ENCODE measurements around the gene ARHGAP8. TPM values are rescaled to one million over a fixed set of nuclear protein-coding genes. Genes with fewer than 3 reads are reported as not detected.

Gene ARHGAP8
- total RNA-seq, 1 donor from 2014 or later = 0.49 TPM

GRCh38 chr22:44822534-44822933 is 70.2 kb downstream of the ARHGAP8 start:
- DNase-seq = no peak
- H3K36me3 Mint-ChIP-seq (ENCODE audit: low read depth) = no peaks in the 10 kb centered on the region
- TF ChIP-seq CTCF (IDR thresholded peaks at IDR 0.05) = no peak
- ChIA-PET CTCF (no interaction called here), POLR2A (no interaction called here)
- H3K4me3 Mint-ChIP-seq = no peak overlapping the region
- H3K27ac Mint-ChIP-seq = no peak overlapping the region
- H3K27me3 Mint-ChIP-seq = peaks cover 13% of the 10 kb centered on the region
- no peak for ATAC-seq (ENCODE audit: low read depth)
- no peaks in the 10 kb centered on the region for H3K9me3 Mint-ChIP-seq
- intact Hi-C loops (cut with micrococcal nuclease) = no loop called here
- no peaks in the 10 kb centered on the region for H3K4me1 Mint-ChIP-seq

DNA sequence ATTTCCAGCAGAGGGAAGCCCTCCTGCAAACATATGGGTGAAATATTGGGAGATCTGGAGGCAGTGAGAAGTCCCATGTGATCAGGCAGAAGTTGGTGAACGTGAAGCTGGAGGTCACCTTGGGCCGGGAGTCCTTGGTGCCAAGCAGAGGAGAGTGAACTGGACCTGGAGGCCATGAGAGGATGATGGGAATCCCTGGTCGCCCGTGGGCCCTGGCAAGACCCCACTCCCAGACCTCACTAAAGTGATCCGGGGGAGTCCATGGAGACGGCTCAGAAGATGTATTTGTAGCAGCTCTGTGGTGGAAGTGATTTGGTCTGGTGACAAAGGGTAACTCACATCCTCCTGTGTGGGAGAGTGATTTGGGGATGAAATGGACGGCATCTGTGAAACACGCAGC is 71.0 kb downstream of the ARHGAP8 start:
- intact Hi-C loops (cut with micrococcal nuclease) = no loop called here
- no peak for TF ChIP-seq CTCF (IDR thresholded peaks at IDR 0.05)
- no peak for ATAC-seq (ENCODE audit: low read depth)

DNA sequence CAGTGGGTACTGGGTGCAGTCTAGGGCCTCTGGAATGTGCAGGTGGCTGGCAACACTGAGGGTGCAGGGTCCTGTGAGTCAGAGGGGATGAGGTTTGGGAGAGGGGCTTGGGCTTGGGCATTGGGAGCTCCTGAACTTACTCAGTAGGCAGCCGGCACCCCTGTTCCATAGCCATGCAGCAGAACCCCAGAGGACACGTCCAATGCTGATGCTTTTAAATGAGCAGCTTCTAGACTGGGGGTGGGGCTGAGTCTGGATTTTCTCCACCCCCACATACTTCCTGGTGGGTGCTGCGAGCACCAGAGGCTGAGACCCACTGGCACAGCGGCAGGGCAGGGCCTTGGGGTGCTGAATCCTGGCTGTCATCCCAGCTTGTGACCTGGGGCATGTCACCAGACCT is 71.4 kb downstream of the ARHGAP8 start:
- ChIA-PET CTCF (no interaction called here), POLR2A (no interaction called here)
- intact Hi-C loops (cut with micrococcal nuclease) = no loop called here
- Mint-ChIP-seq H3K4me3 (no peak overlapping the region), H3K27me3 (peaks cover 17% of the 10 kb centered on the region), H3K4me1 (no peaks in the 10 kb centered on the region), H3K27ac (no peak overlapping the region), H3K36me3 (ENCODE audit: low read depth) (no peaks in the 10 kb centered on the region), H3K9me3 (no peaks in the 10 kb centered on the region)
- no peak for ATAC-seq (ENCODE audit: low read depth)
- no peak for DNase-seq
- TF ChIP-seq CTCF (IDR thresholded peaks at IDR 0.05) = no peak

More for the DNA sequence above, 71.0 kb downstream of the ARHGAP8 start:
- CTCF ChIA-PET = no interaction called here
- DNase-seq = no peak
- no peak overlapping the region for H3K27ac Mint-ChIP-seq
- no peak overlapping the region for H3K4me3 Mint-ChIP-seq
- POLR2A ChIA-PET = no interaction called here
- no peaks in the 10 kb centered on the region for H3K4me1 Mint-ChIP-seq
- no peaks in the 10 kb centered on the region for H3K9me3 Mint-ChIP-seq
- H3K27me3 Mint-ChIP-seq = peaks cover 17% of the 10 kb centered on the region
- H3K36me3 Mint-ChIP-seq (ENCODE audit: low read depth) = no peaks in the 10 kb centered on the region

GRCh38 chr22:44824271-44824670 is 71.9 kb downstream of the ARHGAP8 start:
- no peak overlapping the region for H3K27ac Mint-ChIP-seq
- CTCF ChIA-PET = no interaction called here
- POLR2A ChIA-PET = no interaction called here

DNA sequence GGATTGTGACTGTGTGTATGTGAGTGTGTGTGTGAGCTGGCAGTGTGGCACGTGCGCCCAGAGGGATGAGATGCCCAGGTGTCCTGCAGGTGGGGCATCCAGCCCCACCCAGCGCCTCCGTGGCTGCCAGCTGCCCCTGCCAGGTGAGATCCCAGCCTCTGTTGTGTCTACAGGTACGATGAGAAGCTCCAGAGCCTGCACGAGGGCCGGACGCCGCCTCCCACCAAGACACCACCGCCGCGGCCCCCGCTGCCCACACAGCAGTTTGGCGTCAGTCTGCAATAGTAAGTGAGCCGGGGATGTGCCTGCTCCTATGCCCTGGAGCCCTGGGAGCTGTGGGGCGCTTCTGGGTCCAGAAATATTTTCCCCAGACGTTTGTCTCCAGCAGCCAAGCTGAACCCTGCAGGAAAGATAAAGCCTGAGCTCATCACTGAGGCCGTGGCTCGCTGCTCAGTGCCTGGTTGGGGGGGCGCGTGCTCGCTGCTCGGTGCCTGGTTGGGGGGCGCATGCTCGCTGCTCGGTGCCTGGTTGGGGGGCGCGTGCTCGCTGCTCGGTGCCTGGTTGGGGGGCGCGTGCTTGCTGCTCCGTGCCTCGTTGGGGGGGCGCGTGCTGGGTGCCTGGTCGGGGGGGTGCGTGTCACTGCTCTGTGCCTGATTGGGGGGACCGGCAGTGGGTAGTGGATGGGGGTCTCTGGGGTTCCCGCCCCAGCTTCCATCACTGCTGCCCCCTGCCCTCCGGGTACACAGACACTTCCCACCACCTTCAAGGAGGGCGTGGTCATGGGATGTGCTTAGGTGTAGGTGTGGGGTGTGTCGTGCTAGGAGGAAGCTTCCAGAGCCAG is 73.2 kb downstream of the ARHGAP8 start:
- DNase-seq = no peak
- Mint-ChIP-seq H3K27me3 (peaks cover 17% of the 10 kb centered on the region), H3K36me3 (ENCODE audit: low read depth) (no peaks in the 10 kb centered on the region), H3K27ac (no peak overlapping the region), H3K4me1 (no peaks in the 10 kb centered on the region), H3K4me3 (no peak overlapping the region), H3K9me3 (no peaks in the 10 kb centered on the region)
- ChIA-PET CTCF (no interaction called here), POLR2A (no interaction called here)
- intact Hi-C loops (cut with micrococcal nuclease) = no loop called here
- ATAC-seq (ENCODE audit: low read depth) = no peak
- no peak for TF ChIP-seq CTCF (IDR thresholded peaks at IDR 0.05)

More at GRCh38 chr22:44824271-44824670, 71.9 kb downstream of the ARHGAP8 start:
- Mint-ChIP-seq H3K4me1 (no peaks in the 10 kb centered on the region), H3K4me3 (no peak overlapping the region), H3K9me3 (no peaks in the 10 kb centered on the region), H3K36me3 (ENCODE audit: low read depth) (no peaks in the 10 kb centered on the region), H3K27me3 (peaks cover 17% of the 10 kb centered on the region)
- intact Hi-C loops (cut with micrococcal nuclease) = no loop called here
- DNase-seq = no peak
- no peak for ATAC-seq (ENCODE audit: low read depth)
- TF ChIP-seq CTCF (IDR thresholded peaks at IDR 0.05) = no peak
